ENCODE measurements around the gene CALHM3.

CALHM3 gene

DNA sequence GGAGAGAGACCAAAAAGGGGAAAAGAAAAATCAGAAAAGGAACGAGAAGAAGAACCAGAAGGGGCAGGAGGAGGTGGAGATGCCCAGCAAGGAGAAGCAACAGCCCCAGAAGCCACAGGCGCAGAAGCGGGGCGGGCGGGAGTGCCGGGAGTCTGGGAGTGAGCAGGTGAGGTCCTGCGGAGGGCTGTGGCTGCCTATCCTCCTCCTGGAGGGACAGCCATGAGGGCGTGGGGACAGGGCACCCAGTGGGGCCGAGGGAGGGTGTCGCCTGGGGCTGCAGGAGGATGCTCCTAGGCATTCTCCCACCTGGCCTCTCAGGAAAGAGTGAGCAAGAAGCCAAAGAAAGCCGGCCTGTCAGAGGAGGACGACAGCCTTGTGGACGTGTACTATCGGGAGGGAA, 38.6 kb downstream of the CALHM3 start:
- no peak overlapping the region for H3K4me3 ChIP-seq (ENCODE audit: low read depth, low read length)
- in situ Hi-C loops (cut with HindIII; ENCODE audit: low sequenced_read_pairs) = no loop called here
- no peak for TF ChIP-seq CTCF (IDR thresholded peaks at IDR 0.05; ENCODE audit: low read depth, low read length)
- DNase-seq (ENCODE audit: low read depth, low spot score) = no peak

- TF ChIP-seq CTCF (IDR thresholded peaks at IDR 0.05; ENCODE audit: low read depth, low read length) = no peak
- in situ Hi-C loops (cut with HindIII; ENCODE audit: low sequenced_read_pairs) = no loop called here
- H3K4me3 ChIP-seq (ENCODE audit: low read depth, low read length) = no peak overlapping the region
- no peak for DNase-seq (ENCODE audit: low read depth, low spot score)
Measured at GRCh38 chr10:103439776-103440175, 39.3 kb downstream of the CALHM3 start.

DNA sequence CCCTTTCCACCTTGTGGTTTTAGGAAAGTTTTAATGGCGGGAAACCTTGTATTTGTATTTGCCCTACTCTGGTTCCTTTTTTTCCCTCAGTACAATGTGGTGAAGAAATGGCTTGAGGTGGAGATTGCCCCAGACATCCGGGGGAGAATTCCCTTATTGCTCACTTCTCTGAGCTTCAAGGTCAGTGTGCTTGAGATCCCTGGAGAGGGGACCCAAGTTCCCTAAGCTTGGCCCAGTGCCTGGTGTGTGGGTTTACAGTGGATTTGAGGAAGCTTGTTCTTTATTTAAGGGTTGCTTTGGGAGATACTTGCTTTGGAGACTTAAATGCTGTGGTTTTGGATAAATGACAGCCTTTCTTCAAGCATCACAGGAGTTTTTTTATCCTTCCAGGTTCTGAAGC, 45.2 kb downstream of the CALHM3 start:
- H3K4me3 ChIP-seq (ENCODE audit: low read depth, low read length) = no peak overlapping the region
- no peak for DNase-seq (ENCODE audit: low read depth, low spot score)
- no peak for TF ChIP-seq CTCF (IDR thresholded peaks at IDR 0.05; ENCODE audit: low read depth, low read length)
- in situ Hi-C loops (cut with HindIII; ENCODE audit: low sequenced_read_pairs) = no loop called here

- no peak for DNase-seq (ENCODE audit: low read depth, low spot score)
- TF ChIP-seq CTCF (IDR thresholded peaks at IDR 0.05; ENCODE audit: low read depth, low read length) = no peak
- H3K4me3 ChIP-seq (ENCODE audit: low read depth, low read length) = no peak overlapping the region
- in situ Hi-C loops (cut with HindIII; ENCODE audit: low sequenced_read_pairs) = no loop called here
Measured at GRCh38 chr10:103431902-103432301, 47.1 kb downstream of the CALHM3 start.

DNA sequence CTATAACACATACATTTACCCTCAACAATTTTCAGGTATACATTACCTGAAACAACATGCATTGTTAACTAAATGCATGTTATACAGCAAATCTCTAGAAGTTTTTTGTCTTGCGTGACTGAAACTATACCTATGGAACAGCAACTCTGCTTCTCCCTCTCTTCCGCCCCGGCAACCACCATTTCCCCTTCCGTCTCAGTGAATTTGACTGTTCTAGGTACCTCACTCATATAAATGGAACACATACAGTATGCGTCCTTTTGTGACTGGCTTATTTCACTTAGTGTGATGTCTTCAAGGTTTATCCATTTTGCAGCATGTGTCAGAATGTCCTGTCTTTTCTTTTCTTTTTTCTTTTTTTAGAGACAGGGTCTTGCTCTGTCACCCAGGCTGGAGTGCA, 49.4 kb downstream of the CALHM3 start:
- no peak for DNase-seq (ENCODE audit: low read depth, low spot score)
- no peak overlapping the region for H3K4me3 ChIP-seq (ENCODE audit: low read depth, low read length)
- in situ Hi-C loops (cut with HindIII; ENCODE audit: low sequenced_read_pairs) = no loop called here
- TF ChIP-seq CTCF (IDR thresholded peaks at IDR 0.05; ENCODE audit: low read depth, low read length) = no peak

DNA sequence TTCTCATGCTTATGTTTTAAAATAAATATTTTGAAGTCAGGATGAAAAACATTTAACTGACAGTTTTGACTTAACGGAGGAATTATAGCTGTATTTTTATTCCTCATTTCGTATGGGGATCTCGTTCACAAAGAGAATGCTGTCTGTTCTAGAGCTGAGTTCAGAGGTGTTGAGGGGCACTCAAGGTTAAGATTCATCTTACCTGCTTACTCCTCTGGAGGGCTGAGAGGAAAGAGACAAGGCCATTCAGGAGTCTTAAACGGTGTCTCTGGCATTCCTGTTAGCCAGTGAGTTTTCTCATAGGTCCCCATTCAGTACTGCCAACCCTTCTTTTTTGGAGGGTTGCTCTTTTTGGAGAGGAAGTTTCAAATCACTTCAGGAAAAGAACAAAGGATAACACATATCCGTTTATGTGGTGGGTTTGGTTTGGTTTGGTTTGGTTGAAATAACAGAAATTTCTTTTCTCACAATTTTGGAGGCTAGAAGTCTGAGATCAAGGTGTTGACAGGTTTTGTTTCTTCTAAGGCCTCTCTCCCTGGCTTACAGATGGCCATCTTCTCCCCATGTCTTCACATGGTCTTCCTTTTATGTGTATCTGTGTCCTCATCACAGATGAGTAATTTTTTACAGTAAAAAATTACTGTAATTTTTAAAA, 49.9 kb downstream of the CALHM3 start:
- no peak for TF ChIP-seq CTCF (IDR thresholded peaks at IDR 0.05; ENCODE audit: low read depth, low read length)
- no peak overlapping the region for H3K4me3 ChIP-seq (ENCODE audit: low read depth, low read length)
- in situ Hi-C loops (cut with HindIII; ENCODE audit: low sequenced_read_pairs) = no loop called here
- DNase-seq (ENCODE audit: low read depth, low spot score) = no peak

- no peak for DNase-seq (ENCODE audit: low read depth, low spot score)
- no peak overlapping the region for H3K4me3 ChIP-seq (ENCODE audit: low read depth, low read length)
- no peak for TF ChIP-seq CTCF (IDR thresholded peaks at IDR 0.05; ENCODE audit: low read depth, low read length)
- in situ Hi-C loops (cut with HindIII; ENCODE audit: low sequenced_read_pairs) = no loop called here
Measured at GRCh38 chr10:103427866-103428265, 51.2 kb downstream of the CALHM3 start.
